CD4-positive, alpha-beta T cell treated with Interleukin-6 at 100 ng/mL for 8 hours (primary cell): ENCODE data around the gene EFCAB12.

Experiments
- DNase-seq: peaks from one replicate; pipeline ENCODE4 v3.0.0-alpha.2; 2020; ENCODE audit warnings: mixed read lengths, low spot score

The EFCAB12 gene

GRCh38 chr3:129428376-129429079 is at the start of gene EFCAB12:
Gene EFCAB12 (minus strand): TSS chr3:129428636. CDS start chr3:129428488, 148 bp downstream.
- DNase-seq, result peak; percentile 90

DNA sequence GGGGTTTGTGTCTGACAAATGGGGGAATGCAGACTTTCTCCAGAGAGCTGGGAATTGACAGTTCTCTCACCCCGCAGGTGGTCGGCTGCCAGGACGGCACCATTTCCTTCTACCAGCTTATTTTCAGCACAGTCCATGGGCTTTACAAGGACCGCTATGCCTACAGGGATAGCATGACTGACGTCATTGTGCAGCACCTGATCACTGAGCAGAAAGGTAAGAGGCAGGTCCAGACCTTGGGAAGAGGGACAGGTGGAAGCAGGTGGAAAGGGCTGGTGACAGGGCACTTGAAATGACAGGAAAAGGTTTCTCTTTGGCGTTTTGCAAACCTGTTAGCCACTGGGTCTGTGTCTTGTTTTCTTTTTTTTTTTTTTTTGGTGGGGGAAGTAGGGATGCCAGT is 48.1 kb upstream of the EFCAB12 start:
- DNase-seq, result no peak

DNA sequence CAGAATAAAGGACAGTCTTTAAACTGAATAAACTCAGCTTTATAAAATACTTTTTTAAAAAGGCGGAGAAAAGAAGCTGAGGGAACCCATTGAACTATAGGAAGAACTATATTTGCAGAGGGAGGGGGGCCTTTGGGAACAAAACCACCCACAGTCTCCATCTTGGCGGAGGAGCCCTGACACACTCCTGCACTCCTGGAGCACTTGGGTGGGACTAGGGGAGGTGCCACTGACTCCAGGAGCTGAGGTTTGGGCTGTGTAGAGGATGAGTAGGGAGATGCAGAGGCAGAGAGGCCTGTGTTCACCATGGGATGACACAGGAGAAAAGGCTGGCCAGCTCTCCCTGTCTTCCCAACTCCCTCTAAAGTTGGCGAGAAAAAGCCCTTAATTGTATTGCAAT is 47.4 kb upstream of the EFCAB12 start:
- DNase-seq, result no peak

GRCh38 chr3:129474984-129475804 is 46.8 kb upstream of the EFCAB12 start:
- no peak for DNase-seq

DNA sequence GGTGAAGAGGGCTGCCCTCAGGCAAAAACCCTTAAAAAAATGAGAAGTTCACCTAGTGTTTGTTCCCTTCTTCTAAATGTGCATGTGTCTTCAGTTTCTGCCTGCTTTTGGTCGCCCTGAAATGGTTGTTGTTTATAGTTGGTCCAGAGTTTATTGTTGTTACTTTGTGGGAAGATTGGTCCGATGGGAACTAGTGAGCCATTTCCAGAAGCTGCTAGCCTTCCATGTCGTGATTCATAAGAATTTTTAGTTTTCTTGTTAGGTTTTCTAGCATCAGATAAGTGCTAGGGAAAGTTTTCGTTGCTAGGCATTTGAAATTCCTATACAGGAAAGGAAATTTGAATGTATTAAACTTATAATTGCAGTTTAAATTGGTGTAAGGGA is 45.3 kb upstream of the EFCAB12 start:
- DNase-seq, result no peak

DNA sequence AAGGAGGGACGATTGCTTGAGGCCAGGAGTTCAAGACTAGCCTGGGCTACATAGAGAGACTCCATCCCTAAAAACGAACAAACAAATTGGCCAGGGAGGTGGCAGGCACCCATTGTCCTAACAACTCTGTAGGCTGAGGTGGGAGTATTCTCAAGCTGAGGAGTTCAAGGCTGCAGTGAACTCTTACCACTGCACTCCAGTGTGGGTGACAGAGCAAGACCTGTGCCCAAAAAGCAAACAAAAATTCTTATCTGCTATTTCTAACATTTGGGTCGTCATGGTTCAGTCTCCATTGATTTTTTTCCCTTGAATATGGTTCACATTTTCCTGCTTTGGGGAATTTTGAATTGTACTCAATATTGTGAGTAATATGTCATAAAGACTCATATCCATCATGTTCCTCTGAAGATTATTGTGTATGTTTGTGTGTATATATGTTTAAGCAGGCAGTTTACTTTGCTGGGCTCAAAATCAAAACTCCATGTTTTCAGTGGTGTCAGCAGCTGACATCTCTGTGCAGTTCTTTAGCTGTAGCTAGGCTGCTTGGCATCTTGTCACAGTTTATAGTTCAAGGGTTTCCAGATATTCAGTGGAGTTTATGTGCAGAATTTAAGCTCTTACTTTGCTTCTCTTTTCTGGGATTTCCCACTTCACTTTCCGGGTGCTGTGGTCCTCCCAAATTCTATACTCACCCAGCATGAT is 44.8 kb upstream of the EFCAB12 start:
- no peak for DNase-seq

DNA sequence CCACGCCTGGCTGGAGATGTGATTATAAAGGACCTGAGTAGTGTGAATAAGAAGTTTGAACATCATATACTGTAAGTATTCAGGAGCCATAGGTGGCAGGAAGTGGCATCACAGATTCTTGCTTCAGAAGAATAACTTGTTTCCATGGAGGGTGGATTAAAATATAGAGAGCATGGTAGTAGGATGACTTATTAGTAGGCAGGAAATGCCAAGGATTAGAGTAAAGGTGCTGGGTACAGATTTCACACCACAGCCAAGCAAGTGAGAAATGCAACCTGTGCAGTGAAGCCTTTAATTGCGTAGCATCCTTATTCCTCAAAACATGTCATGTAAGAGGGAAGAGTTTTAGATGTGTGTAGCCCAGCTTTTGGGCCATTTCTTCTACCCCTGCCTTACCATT is 42.4 kb upstream of the EFCAB12 start:
- no peak for DNase-seq

DNA sequence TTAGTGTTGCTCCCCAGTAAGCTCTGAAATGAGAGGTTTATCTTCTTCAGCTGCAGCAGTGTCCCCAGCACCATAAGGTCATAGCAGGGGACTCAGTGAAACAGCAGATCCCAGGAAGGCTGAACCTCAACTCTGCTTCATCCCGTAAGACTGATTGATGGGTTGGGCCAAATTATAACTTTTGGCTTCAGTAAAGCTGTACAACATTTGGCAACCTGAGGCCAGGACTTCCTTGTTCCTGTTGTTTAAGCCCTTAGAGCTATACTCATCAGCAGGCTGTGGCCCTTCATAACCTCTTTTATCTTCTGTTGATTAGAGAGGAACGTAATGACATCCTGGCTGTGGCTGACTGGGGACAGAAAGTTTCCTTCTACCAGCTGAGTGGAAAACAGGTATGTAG is 40.6 kb upstream of the EFCAB12 start:
- DNase-seq, result no peak

- no peak for DNase-seq
These were observed 39.5 kb upstream of the EFCAB12 start for GRCh38 chr3:129467932-129468331.

GRCh38 chr3:129463716-129464115 is 35.3 kb upstream of the EFCAB12 start:
- no peak for DNase-seq

DNA sequence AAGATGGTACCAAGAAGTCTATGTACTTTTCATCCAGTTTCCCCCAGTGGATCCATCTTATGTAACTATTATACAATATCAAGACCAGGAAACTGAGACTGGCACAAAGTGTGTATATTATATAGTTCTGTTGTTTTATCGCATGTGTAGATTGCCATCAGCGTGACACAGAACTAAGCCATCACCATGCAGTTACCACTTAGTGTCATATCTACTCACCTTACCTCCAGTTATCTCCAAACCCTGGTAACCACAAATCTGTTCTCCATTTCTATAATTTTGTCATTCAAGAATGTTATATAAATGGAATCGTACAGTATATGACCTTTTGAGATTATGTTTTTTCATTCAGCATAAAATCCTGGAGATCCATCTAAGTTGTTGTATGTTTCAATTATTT is 34.7 kb upstream of the EFCAB12 start:
- DNase-seq, result no peak

DNA sequence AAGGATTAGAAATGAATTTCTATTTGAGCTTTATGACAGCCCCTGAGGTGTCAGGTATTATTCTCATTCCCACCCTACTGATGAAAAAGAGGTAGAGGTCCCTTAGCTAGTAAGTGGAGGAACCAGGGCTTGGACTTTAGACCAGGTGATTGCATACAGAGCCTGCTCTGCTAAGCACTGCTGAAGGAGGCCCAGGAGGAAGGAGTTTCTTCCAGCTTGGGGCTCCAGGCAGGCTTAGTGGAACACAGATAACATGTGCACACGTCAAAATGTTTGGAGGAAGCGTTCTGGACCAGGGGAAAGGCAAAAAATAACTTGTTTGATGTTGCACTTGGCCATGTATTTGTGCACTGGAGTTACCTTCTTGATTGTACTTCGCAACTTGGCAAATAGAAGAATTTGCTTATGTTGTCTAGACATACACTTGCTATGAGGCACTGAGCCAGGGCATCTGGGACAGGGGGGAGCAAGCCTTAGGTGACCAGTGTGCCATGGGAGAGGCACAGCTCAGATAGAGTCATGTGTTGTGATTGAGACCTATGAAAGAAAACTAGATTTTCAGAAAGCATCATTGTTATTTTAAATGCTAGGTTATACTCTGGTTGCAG is 34.0 kb upstream of the EFCAB12 start:
- no peak for DNase-seq

GRCh38 chr3:129461461-129462146 is 33.2 kb upstream of the EFCAB12 start:
- DNase-seq, result no peak

GRCh38 chr3:129461022-129461421 is 32.6 kb upstream of the EFCAB12 start:
- DNase-seq, result no peak

- DNase-seq, result no peak
These were observed 32.1 kb upstream of the EFCAB12 start for GRCh38 chr3:129460572-129460971.

DNA sequence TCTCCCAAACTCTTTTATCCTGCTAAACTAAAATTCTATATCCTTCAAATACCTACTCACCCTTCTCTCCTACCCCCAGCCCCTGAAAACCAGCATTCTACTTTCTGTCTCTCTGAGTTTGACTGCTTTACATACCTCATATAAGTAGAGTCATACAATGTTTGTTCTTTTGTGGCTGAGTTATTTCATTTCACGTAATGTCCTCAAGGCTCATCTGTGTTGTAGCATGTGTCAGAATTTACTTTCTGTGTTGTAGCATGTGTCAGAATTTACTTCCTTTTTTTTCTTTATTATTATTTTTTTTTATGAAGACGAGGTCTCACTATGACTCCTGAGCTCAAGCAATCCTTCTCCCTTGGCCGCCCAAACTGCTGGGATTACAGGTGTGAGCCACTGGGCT is 31.7 kb upstream of the EFCAB12 start:
- no peak for DNase-seq

GRCh38 chr3:129453732-129454131 is 25.3 kb upstream of the EFCAB12 start:
- no peak for DNase-seq

GRCh38 chr3:129449279-129450115 is 21.1 kb upstream of the EFCAB12 start:
- DNase-seq, result no peak

- no peak for DNase-seq
These were observed 19.9 kb upstream of the EFCAB12 start for GRCh38 chr3:129448186-129448895.

GRCh38 chr3:129446926-129447325 is 18.5 kb upstream of the EFCAB12 start:
- no peak for DNase-seq
